Gastrocnemius medialis (tissue), 4 donors: ENCODE results near the gene TCF3. TPM values are rescaled to one million over a fixed set of nuclear protein-coding genes. Genes with fewer than 3 reads are reported as not detected.

Experiments used
- ATAC-seq, 2 donors: fragments of 150-250 bp; one replicate each; pipeline ENCODE4 v1.9.1; 2016
- DNase-seq, 2 donors: peaks; one replicate each; pipeline ENCODE4 v3.0.0-alpha.2; 2019
- H3K27ac ChIP-seq, 4 donors: fragments of 200-600 bp; sonication (generic); 1 replicate in 1 of 4; 2 replicates in 3 of 4; pipeline ENCODE4 v1.5.1; 2016 to 2018; ENCODE audit warnings: mild to moderate bottlenecking in 2 of 4, moderate library complexity in 1 of 4
- H3K27me3 ChIP-seq, 3 donors: fragments of 200-600 bp; sonication (generic) in 2 of 3; 1 replicate in 1 of 3; 2 replicates in 2 of 3; pipeline versions ENCODE4 v1.5.1 to v1.6.0; 2016 to 2019; ENCODE audit warnings: mild to moderate bottlenecking in 1 of 3, moderate library complexity in 1 of 3
- H3K36me3 ChIP-seq, 2 donors: fragments of 200-600 bp; sonication (generic) in 1 of 2; one replicate each; pipeline ENCODE4 v1.5.1; 2017 to 2018
- H3K4me1 ChIP-seq, 2 donors: fragments of 200-600 bp; sonication (generic) in 1 of 2; one replicate each; pipeline ENCODE4 v1.5.1; 2016 to 2017; ENCODE audit warnings: mild to moderate bottlenecking in 2 of 2
- H3K4me3 ChIP-seq, 4 donors: fragments of 200-600 bp; sonication (generic) in 3 of 4; 1 replicate in 1 of 4; 2 replicates in 3 of 4; pipeline ENCODE4 v1.5.1; 2016 to 2019; ENCODE audit warnings: mild to moderate bottlenecking in 2 of 4
- H3K9me3 ChIP-seq, 3 donors: fragments of 200-600 bp; sonication (generic) in 2 of 3; 1 replicate in 1 of 3; 2 replicates in 2 of 3; pipeline ENCODE4 v1.5.1; 2016 to 2019
- CTCF ChIP-seq, 5 experiments: fragments of 450-650 bp in 3 of 5; fragments of 200-600 bp in 2 of 5; sonication (generic) in 2 of 5; IDR thresholded peaks in 4 of 5; conservative IDR thresholded peaks in 1 of 5; 1 replicate in 4 of 5; 2 replicates in 1 of 5; pipeline ENCODE4 v1.5.1; 2016 to 2019; ENCODE audit warnings: antibody characterized with exemption in 5 of 5, mild to moderate bottlenecking in 3 of 5, moderate library complexity in 3 of 5
- POLR2A ChIP-seq, 2 donors: fragments of 450-650 bp; IDR thresholded peaks; one replicate each; pipeline ENCODE4 v1.6.1; 2017; ENCODE audit warnings: antibody characterized with exemption in 2 of 2, mild to moderate bottlenecking in 2 of 2, moderate library complexity in 2 of 2
- in situ Hi-C, 4 donors: fragments of 200-750 bp; cut with MboI; loops; one replicate each; pipeline versions ENCODE4 v1.15.0 to v1.8.0; 2017; ENCODE audit warnings: low sequenced_read_pairs in 4 of 4
- intact Hi-C: fragments of 100-400 bp; cut with DNase I; formaldehyde crosslinking; loops from one replicate; pipeline ENCODE4 v1.15.1; 2023; ENCODE audit warnings: low total_unique reads
- total RNA-seq, 4 donors: library from RNA; depleted of rRNA; stranded (reverse); fragments of >200 nt; gene quantifications; one replicate each; pipeline versions ENCODE4 v1.1.0 to v1.2.3, GENCODE V29; 2016

TCF3 gene
- total RNA-seq, 4 donors from 2014 or later = 22.0 to 58.6 (median 42.5) TPM

- Histone ChIP-seq H3K27me3 (peaks cover 7 to 13% (median 7%) of the 10 kb centered on the region in 3 donors), H3K9me3 (no peaks in the 10 kb centered on the region), H3K27ac (no peak overlapping the region), H3K4me1 (no peaks in the 10 kb centered on the region), H3K36me3 (no peaks in the 10 kb centered on the region), H3K4me3 (no peak overlapping the region)
- intact Hi-C loops (no loop called here), in situ Hi-C loops (no loop called here)
- DNase-seq = no peak
- TF ChIP-seq POLR2A (IDR thresholded peaks at IDR 0.05) = no peak
- TF ChIP-seq CTCF (IDR thresholded peaks at IDR 0.05 in 4 of 5, conservative IDR thresholded peaks at IDR 0.05 in 1 of 5) = no peak
- no peak for ATAC-seq
Observed at GRCh38 chr19:1661995-1662394, 9.6 kb upstream of the TCF3 start.

- Histone ChIP-seq H3K27me3 (no peaks in the 10 kb centered on the region), H3K4me3 (no peak overlapping the region), H3K4me1 (no peaks in the 10 kb centered on the region), H3K9me3 (no peaks in the 10 kb centered on the region), H3K36me3 (no peaks in the 10 kb centered on the region), H3K27ac (no peak overlapping the region)
- DNase-seq (no peak), ATAC-seq (no peak)
- TF ChIP-seq POLR2A (IDR thresholded peaks at IDR 0.05) = no peak
- intact Hi-C loops (no loop called here), in situ Hi-C loops (loop anchor here in 1 of 4 donors (10.0 kb wide), 1 partner anchor 54 kb away; the partner anchor contains the start of gene UQCR11)
Observed at GRCh38 chr19:1659084-1659427, 6.6 kb upstream of the TCF3 start.

- ATAC-seq (no peak), DNase-seq (no peak)
- TF ChIP-seq CTCF (IDR thresholded peaks at IDR 0.05 in 4 of 5, conservative IDR thresholded peaks at IDR 0.05 in 1 of 5) = no peak
- no peak for TF ChIP-seq POLR2A (IDR thresholded peaks at IDR 0.05)
- in situ Hi-C loops = loop anchor here in 1 of 4 donors (10.0 kb wide), 1 partner anchor 54 kb away; the partner anchor contains the start of gene UQCR11
- Histone ChIP-seq H3K27me3 (no peaks in the 10 kb centered on the region), H3K4me1 (no peaks in the 10 kb centered on the region), H3K27ac (no peak overlapping the region), H3K9me3 (no peaks in the 10 kb centered on the region), H3K4me3 (no peak overlapping the region), H3K36me3 (no peaks in the 10 kb centered on the region)
- intact Hi-C loops = no loop called here
Observed at GRCh38 chr19:1658150-1659083, 6.0 kb upstream of the TCF3 start.

GRCh38 chr19:1657746-1658145 is 5.3 kb upstream of the TCF3 start:
- ATAC-seq (no peak), DNase-seq (no peak)
- H3K27ac ChIP-seq = no peak overlapping the region
- no peaks in the 10 kb centered on the region for H3K27me3 ChIP-seq
- no peak for TF ChIP-seq POLR2A (IDR thresholded peaks at IDR 0.05)
- no peak for TF ChIP-seq CTCF (IDR thresholded peaks at IDR 0.05 in 4 of 5, conservative IDR thresholded peaks at IDR 0.05 in 1 of 5)
- no peak overlapping the region for H3K4me3 ChIP-seq
- intact Hi-C loops = no loop called here
- H3K4me1 ChIP-seq = no peaks in the 10 kb centered on the region
- in situ Hi-C loops = loop anchor here in 1 of 4 donors (10.0 kb wide), 1 partner anchor 53 kb away; the partner anchor contains the start of gene UQCR11
- no peaks in the 10 kb centered on the region for H3K36me3 ChIP-seq
- H3K9me3 ChIP-seq = no peaks in the 10 kb centered on the region

GRCh38 chr19:1656988-1657536 is 4.6 kb upstream of the TCF3 start:
- Histone ChIP-seq H3K27ac (no peak overlapping the region), H3K36me3 (no peaks in the 10 kb centered on the region), H3K9me3 (no peaks in the 10 kb centered on the region), H3K27me3 (no peaks in the 10 kb centered on the region), H3K4me1 (no peaks in the 10 kb centered on the region), H3K4me3 (no peak overlapping the region)
- intact Hi-C loops (no loop called here), in situ Hi-C loops (loop anchor here in 1 of 4 donors (10.0 kb wide), 1 partner anchor 52 kb away; the partner anchor contains the start of gene UQCR11)
- ATAC-seq = no peak
- no peak for DNase-seq
- TF ChIP-seq POLR2A (IDR thresholded peaks at IDR 0.05) (no peak), CTCF (IDR thresholded peaks at IDR 0.05 in 4 of 5, conservative IDR thresholded peaks at IDR 0.05 in 1 of 5) (no peak)
